GM10266 (cell line): ENCODE results near the gene DNAH3.
"Not testable (repeated sequence)": the region's sequence is repeated elsewhere in the genome, so short reads cannot be mapped to it uniquely, and the experiment has no call there.

Experiments
- DNase-seq: peaks from one replicate; pipeline ENCODE4 v3.0.0; 2012; ENCODE audit errors: extremely low spot score
- CTCF ChIP-seq: IDR thresholded peaks from 2 replicates; pipeline ENCODE4 v1.5.1; 2012; ENCODE audit warnings: mild to moderate bottlenecking, low read depth; ENCODE audit not compliant: control insufficient read depth, insufficient read depth; ENCODE audit errors: missing control alignments

DNAH3 gene

GRCh38 chr16:20956319-20956718 lies 194.3 kb downstream of the DNAH3 start:
- no peak for TF ChIP-seq CTCF
- DNase-seq, result no peak

DNA sequence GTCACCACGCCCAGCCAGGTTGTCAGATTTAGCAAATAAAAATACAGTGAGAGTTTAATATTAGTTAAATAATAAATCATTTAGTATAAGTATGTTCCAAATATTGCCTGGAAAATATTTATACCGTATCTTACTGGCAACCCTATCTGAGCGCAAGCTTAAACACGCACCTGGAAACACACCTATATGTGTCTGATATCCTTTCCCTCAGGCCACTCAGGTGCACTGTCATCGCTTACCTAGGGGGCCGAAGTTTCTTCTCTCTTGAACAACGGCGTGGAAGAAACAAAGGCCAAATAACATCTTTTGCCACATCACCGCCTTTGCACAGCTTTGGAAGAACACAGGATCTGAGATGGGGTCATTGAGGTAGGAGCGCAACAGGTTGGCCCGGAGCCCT lies 196.1 kb downstream of the DNAH3 start:
- TF ChIP-seq CTCF, result no peak
- DNase-seq, result no peak

DNA sequence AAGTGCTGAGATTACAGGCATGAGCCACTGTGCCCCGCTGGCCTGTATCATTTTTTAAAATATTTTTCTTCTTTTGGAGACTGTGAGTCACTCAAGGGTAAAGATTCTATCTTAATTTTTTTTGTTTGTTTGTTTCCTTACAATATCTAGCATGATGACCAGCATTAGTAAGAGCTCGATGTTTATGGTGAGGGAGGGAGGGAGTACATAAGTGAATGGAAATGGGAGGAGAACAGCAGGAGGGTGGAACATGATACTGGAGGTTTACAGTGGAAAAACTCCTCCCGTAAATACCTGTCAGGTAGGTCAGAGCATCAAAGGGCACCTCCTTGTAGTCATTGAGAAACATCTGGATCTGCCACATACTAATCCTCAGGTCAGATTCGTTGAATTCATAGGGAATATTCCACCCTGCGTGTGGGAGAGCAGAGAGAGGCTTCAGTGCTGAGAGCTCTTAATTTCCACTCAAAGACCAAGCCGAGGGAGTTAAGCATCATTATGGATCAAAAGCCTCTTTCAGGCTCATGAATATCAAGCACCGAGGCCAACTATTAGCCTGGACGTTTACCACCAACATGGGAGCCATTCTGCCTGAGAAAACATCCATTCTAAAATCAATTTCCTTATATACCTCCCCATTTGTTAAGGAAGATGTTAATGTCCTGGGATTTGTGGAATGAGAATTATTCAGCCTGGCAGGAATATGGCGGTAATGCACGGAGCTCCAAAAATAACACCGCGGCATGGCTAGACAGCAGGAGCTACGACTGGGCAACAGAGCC lies 198.3 kb downstream of the DNAH3 start:
- no peak for DNase-seq
- no peak for TF ChIP-seq CTCF

- DNase-seq, result no peak
- TF ChIP-seq CTCF, result no peak
These were observed 200.4 kb downstream of the DNAH3 start for GRCh38 chr16:20950294-20950693.

GRCh38 chr16:20949660-20950059 lies 201.0 kb downstream of the DNAH3 start:
- TF ChIP-seq CTCF, result no peak
- no peak for DNase-seq

- TF ChIP-seq CTCF, result no peak
- no peak for DNase-seq
These were observed 202.2 kb downstream of the DNAH3 start for GRCh38 chr16:20948444-20948843.

- no peak for DNase-seq
These were observed 204.5 kb downstream of the DNAH3 start for GRCh38 chr16:20946015-20946629.

GRCh38 chr16:20945575-20945875 lies 205.1 kb downstream of the DNAH3 start:
- not testable (repeated sequence) for DNase-seq

More at GRCh38 chr16:20946015-20946629, 204.5 kb downstream of the DNAH3 start:
- no peak for TF ChIP-seq CTCF
